Right hindlimb (tissue), 1 donor: Measurements from ENCODE around the gene PSMC3IP.

ENCODE experiments used
- DNase-seq: peaks from one replicate; pipeline ENCODE4 v3.0.0-alpha.2; 2018

The PSMC3IP gene

DNA sequence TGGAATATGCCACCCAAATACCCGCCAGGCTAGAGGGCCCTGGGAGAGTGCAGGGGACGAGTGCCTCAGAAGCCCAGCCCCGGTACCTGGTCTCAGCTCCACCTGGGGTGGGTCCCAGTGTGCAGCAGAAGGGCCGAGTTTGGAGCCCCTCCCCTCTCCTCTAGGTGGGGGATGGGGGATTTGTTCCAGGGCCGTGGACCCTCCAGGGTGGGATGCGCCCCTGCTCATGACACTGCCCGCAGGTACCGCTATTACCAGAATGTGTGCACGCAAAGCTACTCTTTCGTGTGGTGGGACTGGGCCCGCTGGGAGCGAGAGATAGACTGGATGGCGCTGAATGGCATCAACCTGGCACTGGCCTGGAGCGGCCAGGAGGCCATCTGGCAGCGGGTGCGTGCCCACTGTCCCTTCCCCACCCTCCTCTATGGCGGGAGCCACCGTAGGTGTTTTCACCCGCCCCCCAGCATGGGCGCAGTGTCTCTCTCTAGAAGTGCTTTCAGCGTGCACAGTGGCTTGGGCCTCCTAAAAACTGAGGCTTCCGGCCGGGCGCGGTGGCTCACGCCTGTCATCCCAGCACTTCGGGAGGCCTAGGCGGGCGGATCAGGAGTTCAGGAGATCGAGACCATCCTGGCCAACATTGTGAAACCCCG, 40.2 kb downstream of the PSMC3IP start:
- DNase-seq, result no peak

DNA sequence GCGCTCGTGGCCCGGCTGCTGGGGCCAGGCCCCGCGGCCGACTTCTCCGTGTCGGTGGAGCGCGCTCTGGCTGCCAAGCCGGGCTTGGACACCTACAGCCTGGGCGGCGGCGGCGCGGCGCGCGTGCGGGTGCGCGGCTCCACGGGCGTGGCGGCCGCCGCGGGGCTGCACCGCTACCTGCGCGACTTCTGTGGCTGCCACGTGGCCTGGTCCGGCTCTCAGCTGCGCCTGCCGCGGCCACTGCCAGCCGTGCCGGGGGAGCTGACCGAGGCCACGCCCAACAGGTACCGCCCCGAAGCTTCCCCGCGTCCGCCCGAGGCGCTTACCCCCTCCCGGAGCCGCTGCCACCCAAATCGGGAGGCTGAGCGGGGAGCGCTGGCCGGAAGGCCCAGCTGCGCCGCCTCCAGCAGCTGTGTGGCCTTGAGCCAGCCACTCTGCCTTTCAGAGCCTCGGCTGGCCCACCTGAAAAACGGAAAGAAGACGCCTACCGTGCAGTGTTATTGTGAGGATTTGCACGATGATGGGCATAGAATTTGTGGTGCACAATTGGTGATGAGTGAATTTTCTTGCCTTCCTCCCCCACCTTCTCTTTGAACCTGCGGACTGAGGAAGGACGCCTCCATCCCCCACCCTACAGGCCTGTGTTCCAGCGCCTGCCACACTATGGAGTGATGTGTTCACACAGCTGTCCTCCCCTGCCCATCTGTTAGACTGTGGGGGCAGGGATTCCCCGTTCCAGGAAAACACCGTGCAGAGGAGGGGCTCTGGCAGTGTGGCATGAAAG, 41.0 kb downstream of the PSMC3IP start:
- peak; percentile 92 for DNase-seq

DNA sequence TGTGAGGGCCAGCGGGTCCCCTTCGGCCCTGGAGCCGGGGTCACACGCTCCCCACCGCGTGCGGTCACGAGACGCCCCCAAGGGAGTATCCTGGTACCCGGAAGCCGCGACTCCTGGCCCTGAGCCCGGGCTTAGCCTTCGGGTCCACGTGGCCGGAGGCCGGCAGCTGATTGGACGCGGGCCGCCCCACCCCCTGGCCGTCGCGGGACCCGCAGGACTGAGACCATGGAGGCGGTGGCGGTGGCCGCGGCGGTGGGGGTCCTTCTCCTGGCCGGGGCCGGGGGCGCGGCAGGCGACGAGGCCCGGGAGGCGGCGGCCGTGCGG, 41.5 kb downstream of the PSMC3IP start, which contains the start of gene NAGLU:
NAGLU (plus strand) TSS at position 194 of the 324 bp plus-strand sequence; CDS start at position 226, 32 bp downstream.
- DNase-seq, result peak; percentile 97

DNA sequence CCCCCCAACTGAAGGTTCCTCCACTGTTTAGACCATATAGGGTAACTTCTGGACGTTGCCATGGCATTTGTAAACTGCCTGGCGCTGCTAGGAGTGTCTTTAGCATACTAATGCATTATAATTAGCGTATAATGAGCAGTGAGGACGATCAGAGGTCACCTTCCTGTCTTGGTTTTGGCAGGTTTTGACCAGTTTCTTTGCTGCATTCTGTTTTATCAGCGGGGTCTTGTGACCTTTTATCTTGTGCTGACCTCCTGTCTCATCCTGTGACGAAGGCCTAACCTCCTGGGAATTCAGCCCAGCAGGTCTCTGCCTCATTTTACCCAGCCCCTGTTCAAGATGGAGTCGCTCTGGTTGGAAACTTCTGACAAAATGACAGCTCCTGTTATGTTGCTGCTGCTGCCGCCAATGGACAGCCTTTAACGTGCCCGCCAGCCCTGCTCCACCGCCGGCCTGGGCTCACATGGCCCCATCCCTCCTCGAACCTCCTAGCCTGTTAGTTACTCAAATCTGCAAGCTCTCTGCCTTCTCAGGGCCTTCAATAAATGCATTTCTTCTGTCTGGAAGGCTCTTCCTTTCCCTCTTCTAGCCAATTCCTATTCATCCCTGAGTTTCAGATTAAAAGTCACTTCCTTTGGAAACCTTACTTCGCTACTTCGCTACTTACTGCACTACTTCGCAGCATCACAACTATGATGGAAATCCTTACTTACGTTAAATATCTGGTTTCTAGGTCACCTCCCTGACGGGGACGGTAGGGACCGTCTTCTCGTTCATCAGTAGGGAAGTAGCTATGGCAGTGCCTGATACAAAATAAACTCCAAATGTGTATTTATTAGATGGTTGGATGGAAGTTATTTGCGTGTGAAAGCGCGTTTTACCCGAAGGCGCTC, 42.1 kb downstream of the PSMC3IP start:
- no peak for DNase-seq

DNA sequence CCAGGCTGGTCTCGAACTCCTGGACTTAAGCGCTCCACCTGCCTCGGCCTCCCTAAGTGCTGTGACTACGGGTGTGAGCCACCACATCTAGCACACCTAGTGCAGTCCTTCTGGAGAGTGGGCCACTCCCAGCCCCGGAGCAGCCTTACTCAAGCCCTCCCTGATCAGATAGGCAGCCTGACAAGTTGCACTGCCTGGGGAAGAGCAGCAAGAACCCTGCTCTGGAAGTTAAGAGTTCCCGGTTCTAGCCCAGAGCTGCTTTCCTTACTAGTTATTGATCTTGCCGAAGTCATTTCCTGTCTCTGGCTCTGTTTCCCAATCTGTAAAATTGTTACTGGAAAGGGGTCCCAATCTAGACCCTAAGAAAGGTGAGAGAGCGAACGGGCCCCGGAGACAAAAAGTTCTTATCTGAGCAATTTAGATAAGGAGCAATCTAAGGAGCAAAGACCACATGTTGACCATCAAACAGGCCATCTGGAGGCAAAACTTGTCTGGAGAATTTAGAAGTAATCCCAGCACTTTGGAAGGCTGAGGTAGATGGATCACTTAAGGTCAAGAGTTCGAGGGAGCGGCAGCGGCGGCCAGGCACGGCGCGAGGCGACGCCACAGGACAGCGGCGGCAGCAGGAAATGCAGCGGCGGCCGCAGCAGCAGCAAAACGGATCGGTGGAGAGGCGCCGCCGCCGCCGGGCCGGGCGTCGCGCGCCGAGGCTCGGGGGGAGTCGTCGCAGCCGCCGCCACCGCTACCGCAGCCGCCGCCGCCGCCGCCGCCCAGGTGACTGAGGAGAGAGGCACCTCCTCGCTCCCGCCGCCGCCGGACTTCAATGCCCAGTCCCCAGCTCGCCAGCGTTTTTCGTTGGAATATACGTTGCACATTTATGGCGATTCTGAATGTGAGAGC, 45.8 kb downstream of the PSMC3IP start:
- DNase-seq, result peak; percentile 66

DNA sequence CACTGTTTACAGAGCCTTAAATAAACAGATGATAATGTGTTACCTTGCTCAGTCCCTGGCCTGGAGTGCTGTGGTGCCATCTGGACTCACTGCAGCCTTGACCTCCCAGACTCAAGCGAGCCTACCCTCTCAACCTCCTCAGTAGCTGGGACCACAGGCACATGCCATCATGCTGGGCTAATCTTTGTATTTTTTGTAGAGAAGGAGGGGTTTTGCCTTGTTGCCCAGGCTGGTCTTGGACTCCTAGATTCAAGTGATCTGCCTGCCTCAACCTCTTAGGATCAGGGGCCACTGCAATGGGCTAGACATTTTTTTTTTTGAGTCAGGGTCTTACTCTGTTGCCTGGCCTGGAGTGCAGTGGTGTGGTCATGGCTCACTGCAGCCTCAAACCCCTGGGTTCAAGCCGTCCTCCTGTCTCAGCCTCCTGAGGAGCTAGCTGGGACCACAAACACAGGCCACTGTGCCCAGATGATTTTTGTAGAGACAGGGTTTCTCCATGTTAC, 46.5 kb downstream of the PSMC3IP start:
- DNase-seq, result no peak

DNA sequence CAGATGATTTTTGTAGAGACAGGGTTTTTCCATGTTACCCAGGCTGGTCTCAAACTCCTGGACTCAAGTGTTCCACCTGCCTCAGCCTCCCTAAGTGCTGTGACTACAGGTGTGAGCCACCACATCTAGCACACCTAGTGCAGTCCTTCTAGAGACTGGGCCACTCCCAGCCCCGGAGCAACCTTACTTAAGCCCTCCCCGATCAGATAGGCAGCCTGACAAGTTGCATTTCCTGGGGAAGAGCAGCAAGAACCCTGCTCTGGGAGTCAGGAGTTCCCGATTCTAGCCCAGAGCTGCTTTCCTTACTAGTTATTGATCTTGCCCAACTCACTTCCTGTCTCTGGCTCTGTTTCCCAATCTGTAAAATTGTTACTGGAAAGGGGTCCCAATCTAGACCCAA, 48.5 kb downstream of the PSMC3IP start:
- DNase-seq, result no peak

DNA sequence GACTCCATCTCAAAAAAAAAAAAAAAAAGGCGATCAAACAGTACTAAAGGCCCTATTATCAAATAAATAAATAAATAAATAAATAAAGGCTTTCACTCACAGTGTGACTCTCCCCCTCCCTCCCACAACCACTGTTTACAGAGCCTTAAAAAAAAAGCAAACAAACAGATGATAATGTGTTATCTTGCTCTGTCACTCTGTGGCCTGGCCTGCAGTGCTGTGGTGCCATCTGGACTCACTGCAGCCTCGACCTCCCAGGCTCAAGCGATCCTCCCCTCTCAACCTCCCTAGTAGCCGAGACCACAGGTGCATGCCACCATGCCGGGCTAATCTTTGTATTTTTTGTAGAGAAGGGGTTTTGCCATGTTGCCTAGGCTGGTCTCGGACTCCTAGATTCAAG, 49.6 kb downstream of the PSMC3IP start:
- no peak for DNase-seq

DNA sequence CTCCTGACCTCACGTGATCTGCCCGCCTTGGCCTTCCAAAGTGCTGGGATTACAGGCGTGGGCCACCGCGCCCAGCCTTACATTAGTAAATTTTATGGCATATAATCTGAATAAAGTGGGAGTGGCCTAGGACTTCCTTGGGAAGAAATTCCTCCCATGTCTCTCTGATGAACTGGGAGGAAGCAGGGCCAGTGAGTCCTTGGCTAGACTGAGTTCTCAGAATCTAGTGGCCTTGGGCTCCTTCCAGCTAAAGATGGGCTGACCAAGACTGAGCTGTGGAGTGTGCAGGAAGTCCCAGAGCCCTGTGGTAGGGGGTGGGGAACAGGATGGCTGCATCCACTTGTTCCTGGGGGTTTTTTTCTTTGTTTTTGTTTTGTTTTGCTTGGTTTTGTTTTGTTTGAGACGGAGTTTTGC, 51.5 kb downstream of the PSMC3IP start:
- no peak for DNase-seq

DNA sequence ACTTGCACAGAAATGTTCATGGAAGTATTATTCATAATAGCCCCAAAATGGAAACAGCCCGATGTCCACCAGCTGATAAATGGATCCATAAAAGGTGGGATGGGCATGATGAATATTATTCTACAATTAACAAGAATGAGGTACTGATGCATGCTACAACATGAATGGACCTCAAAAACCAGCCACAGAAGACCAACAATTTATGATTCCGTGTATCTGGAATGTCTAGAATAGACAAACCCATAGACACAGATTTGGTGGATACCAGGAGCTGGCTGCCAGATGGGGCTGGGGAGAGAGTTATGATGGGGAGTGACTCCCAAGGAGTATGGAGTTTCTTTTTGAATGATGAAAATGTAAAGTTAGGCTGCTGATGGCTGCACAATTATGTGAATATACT, 52.3 kb downstream of the PSMC3IP start:
- DNase-seq, result no peak

DNA sequence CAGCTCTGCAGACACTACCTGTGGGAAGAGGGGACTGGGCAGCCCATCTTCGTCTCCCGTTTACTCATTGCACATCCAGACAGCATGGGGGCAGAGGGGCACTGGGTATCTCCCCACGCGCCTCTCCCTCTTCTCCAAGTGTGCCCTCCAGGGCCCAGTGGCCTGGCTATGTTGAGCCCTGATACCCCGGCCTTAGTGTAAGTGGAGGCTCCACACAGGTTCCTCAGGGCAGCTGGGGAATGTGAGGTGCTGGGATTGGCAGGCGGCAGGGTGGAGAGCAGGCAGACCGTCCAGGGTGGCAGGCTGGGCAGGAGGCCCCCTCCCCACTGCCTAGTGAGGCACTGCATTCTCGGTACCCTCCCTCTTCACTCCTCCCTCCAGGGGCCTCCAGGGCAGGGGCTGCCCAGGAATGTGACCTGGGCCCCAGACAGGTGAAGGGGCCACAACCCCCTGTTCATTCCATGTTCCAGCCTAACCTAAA, 54.7 kb downstream of the PSMC3IP start:
- no peak for DNase-seq
